B cell (primary cell): ENCODE measurements around the gene SHLD3.

Experiments used
- CTCF ChIP-seq: fragments of 200-600 bp; IDR thresholded peaks from one replicate; pipeline ENCODE4 v1.8.0; 2022; ENCODE audit warnings: antibody characterized with exemption, mild to moderate bottlenecking
- EZH2 ChIP-seq: IDR thresholded peaks from 2 replicates; pipeline ENCODE4 v1.6.1; 2012; ENCODE audit warnings: borderline replicate concordance, low read depth, mild to moderate bottlenecking, moderate library complexity, low read length; ENCODE audit not compliant: insufficient read depth, poor library complexity, severe bottlenecking

- TF ChIP-seq CTCF (peak; percentile 32), EZH2 (no peak)
Measured at GRCh38 chr5:65624025-65624570, 729 bp upstream of the SHLD3 start, which contains the start of gene TRIM23.
